Stimulated activated CD4-positive, alpha-beta T cell treated with anti-CD3 and anti-CD28 coated beads, Interleukin-1b, Interleukin-23, amount 100 ng/mL, for 1 hour (primary cell): Measurements from ENCODE around the gene ADIPOR1.

ENCODE experiments used
- DNase-seq, 2 donors: peaks; one replicate each; pipeline ENCODE4 v3.0.0-alpha.2; 2020; ENCODE audit warnings: low read depth in 2 of 2

The ADIPOR1 gene

DNA sequence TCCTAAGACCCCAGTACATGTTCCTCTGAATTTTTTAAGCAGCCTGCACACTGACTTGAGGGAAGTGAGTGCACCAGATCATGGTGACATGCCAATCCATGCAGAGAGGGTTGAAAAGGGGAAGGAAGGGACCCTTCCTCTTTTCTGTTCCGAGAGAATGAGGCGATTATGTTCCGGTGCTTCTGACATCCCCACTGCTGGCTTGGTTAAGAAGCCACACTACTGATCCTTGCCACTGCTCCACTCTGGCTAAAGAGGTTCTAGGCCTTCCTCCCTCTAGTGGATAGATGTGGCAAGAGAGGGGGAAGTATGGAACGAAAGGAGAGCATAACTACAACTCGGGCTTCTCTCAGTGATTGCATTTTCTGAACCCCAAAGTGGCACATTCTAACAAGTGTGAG, 10.8 kb upstream of the ADIPOR1 start:
- no peak for DNase-seq

DNA sequence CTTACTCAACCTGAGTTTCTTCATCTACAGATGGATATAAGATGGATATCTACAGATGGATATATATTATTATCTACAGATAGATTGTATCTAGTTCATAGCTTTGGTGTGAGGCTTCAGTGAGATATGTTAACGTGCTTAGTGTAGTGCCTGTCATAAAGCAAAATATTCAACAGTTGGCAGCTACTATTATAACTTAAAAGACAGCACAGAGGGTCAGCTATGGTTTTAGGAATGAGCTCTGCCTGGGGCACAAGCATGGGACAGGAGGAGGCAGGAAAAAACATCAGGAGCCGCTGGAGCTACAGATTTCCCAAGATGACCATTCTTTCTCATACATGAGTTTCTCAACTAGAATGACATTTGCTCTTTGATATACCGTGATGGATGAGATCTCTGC, 10.2 kb upstream of the ADIPOR1 start:
- no peak for DNase-seq

GRCh38 chr1:202967684-202968281, 9.7 kb upstream of the ADIPOR1 start:
- DNase-seq = no peak

DNA sequence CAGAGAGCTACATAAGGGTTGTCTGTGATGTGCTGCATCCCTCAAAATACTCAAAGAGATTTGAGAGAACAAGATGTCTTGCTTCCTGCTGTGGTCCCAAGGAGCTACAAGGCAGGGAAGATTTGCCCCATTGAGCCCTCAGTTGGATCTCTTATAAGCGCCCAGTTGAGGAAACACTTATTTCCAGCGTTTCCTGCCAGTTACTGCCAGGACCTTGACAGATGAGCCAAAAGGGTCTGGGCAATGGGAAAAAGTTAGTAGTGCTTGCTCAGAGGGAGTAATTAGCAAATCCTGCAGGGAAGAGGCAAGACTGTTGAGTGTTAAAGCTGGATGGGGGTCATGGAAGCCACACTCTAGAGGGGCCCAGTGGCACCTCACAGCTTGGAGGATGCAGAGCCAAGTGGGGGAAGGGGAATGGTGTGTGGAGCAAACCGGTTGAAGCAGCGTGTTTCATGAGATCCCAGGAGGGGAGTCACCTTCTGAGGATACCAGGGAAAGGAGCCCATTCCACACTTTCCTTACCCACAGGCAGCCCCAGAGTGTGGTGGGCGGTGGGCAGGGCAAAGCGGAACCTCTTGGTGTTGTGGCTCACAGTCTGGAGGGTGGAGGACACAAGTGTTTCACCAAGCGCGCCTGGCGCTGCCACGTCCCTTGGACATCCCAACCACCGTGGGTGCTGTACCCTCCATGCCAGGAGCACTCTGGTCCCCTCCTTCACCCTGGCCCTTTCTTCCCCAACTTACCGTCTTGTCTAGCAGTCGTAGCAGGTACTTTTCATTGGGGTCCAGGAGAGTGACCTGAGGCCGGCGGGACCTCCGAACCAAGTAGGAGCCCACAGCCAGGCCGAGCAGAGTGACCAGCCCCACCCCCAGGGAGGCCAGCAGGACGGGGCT, 8.1 kb upstream of the ADIPOR1 start:
- no peak for DNase-seq

DNA sequence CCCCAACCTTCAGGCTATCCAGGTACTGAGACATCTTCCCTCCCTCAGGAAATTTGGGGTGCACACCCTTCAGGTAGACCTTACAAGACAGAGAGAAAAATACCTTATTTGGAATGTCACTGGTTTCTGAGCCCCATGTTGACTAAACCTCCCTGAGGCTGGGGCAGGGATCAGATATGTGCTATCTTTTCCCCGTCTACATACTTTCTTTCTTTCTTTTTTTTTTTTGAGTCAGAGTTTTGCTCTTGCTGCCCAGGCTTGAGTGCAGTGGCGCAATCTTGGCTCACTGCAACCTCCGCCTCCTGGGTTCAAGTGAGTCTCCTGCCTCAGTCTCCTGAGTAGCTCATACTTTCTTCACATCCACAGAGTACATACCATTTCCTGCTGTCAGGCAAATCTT, 7.3 kb upstream of the ADIPOR1 start:
- DNase-seq = no peak

- DNase-seq = no peak
These were observed 6.8 kb upstream of the ADIPOR1 start for GRCh38 chr1:202964791-202965410.

GRCh38 chr1:202961220-202961880, 3.2 kb upstream of the ADIPOR1 start:
- DNase-seq = no peak

GRCh38 chr1:202959276-202959620, 1.1 kb upstream of the ADIPOR1 start:
- DNase-seq = no peak

GRCh38 chr1:202958544-202959275, 598 bp upstream of the ADIPOR1 start:
- DNase-seq = no peak

GRCh38 chr1:202956969-202957368, 1.1 kb downstream of the ADIPOR1 start:
- DNase-seq = no peak

DNA sequence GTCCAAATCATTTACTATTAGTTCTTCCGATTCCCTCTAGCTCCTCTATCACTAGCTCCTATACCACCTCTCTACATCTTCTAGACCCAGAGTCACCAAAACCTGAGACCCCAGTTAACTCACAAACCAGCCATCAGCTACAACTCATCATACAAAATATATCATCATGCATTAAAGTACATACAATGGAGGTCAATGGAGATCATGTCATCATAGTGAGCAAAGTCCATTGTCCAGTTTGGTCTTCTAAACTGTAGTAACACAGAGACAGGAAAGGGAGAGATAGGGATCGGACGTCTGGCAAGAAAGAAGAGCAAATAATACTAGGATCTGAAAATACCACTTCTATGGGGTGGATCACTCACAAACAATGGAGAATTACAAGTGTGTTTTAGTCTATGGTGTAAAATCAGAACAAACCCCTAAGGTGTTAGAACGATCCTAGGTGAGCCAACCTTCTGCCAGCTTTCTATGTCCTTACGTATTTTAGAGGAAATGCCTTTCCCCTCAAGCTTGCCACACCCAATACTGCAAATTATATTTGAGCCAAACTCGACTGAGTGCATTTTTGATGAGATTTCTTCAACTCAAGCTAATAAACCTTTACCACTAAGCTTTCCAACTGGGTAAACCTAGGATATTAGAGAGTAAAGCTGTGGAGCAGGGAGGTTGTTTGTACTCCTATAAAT, 3.9 kb downstream of the ADIPOR1 start:
- DNase-seq = no peak

- no peak for DNase-seq
These were observed 4.7 kb downstream of the ADIPOR1 start for GRCh38 chr1:202953392-202953791.

- DNase-seq = no peak
These were observed 5.3 kb downstream of the ADIPOR1 start for GRCh38 chr1:202952818-202953217.

DNA sequence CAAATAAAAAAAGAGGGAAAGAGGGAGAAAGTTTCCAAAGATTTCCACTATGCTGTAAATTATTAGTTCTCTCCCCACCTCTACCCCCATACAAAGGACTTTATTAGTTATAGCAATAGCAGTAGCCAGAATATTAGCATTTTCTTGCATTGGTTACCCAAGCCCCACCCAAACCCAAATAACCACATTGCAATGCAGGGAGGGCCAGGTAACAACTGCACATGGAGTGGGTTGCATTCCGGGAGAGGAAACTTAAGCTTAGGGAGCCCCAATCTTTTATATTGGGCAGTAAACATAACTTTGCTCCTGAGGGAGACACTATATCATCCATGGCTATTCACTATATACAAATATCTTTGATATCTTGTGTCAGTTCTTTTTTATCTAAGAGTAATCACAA, 6.0 kb downstream of the ADIPOR1 start:
- no peak for DNase-seq

GRCh38 chr1:202951437-202951836, 6.7 kb downstream of the ADIPOR1 start:
- no peak for DNase-seq

- no peak for DNase-seq
These were observed 12.6 kb downstream of the ADIPOR1 start for GRCh38 chr1:202945483-202945882.

GRCh38 chr1:202944438-202944921, 13.6 kb downstream of the ADIPOR1 start:
- no peak for DNase-seq

GRCh38 chr1:202942426-202942825, 15.7 kb downstream of the ADIPOR1 start:
- DNase-seq = no peak

DNA sequence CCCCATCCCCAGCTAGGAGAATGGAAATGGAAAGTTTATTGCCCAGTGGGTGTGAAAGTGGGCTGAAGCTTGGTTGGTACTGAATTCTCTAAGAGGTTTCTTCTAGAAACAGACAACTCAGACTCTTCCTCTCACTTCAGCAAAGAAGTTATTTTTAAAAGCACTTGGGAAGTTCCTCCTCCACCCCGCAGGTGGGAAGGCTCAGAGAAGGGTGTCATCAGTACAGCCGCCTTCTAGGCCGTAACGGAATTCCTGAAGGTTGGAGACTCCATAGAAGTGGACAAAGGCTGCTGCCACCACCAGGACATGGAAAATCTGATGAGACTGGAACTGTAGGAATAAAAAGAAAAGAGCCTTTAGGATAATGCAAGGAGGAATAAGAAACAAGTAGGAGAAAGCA, 16.7 kb downstream of the ADIPOR1 start:
- DNase-seq = no peak

DNA sequence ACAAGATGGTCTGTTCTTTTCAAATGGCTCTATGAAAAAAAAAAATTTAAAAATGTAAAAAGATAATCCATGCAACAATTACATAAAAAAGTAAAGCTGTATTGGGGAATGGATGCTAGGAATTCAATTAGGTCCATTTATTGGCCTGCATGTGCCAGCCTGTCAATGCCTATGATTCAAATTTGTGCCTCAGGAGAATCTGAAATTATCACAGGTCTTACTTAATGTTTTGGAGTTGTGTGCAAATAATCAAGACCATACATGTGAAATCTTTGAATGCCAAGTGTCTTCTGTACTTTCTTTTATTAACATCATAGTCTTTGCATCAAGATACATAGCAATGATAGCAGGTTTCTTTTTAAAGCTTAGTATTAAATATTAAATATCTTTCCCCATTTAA, 17.6 kb downstream of the ADIPOR1 start:
- no peak for DNase-seq

DNA sequence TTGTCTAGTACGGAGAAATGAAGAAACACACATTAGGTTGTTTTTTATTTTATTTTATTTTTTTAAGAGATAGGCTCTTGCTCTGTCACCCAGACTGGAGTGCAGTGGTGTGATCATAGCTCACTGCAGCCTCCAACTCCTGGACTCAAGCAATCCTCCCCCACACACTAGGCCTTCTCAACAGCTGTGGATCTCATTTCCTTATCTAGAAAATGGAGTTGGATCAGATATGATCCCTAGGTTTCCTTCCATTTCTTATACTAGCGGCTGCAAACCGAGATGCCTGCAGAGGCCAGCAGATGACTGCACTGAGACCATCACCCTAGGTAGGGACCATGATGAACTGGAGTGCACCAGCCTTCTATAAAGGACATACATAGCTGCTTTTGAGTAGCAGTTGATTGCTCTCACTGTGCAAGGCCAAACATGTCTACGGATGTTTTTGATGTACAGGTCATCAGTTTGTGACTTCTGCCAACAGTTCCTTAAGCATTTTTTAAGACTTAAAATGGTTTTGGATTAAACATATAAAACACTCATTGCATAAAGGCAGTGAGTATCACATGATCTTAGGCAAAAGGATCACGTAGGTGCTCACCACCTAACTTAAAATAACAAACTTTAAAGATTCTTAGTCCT, 19.7 kb downstream of the ADIPOR1 start:
- no peak for DNase-seq
